HG02884 (cell line): ENCODE data around the gene VSIG10L.

ENCODE experiments used
- ATAC-seq: cut with Tn5 transposase; IDR thresholded peaks from one replicate; pipeline ENCODE4 v1.9.1; 2021; ENCODE audit warnings: mild to moderate bottlenecking, moderate library complexity; ENCODE audit not compliant: unreplicated experiment

The VSIG10L gene

DNA sequence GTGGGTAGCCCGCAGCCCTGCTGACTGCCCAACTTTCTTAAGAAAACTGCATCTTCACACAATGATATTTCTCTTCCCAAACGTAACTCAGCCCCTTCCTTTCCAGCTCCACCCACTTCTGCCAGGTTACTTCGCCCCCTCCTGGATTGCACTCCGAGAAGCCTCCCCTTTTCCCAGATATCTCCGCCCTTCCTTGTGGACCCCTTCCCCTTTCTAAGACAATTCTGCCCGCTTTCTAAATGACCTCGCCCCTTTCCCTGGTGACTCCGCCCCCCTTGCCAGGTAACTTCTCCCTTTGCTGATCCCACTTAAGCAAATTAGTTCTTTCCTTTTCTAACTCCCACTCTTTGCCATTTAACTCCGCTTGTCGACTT lies 2.6 kb downstream of the VSIG10L start:
- no peak for ATAC-seq

DNA sequence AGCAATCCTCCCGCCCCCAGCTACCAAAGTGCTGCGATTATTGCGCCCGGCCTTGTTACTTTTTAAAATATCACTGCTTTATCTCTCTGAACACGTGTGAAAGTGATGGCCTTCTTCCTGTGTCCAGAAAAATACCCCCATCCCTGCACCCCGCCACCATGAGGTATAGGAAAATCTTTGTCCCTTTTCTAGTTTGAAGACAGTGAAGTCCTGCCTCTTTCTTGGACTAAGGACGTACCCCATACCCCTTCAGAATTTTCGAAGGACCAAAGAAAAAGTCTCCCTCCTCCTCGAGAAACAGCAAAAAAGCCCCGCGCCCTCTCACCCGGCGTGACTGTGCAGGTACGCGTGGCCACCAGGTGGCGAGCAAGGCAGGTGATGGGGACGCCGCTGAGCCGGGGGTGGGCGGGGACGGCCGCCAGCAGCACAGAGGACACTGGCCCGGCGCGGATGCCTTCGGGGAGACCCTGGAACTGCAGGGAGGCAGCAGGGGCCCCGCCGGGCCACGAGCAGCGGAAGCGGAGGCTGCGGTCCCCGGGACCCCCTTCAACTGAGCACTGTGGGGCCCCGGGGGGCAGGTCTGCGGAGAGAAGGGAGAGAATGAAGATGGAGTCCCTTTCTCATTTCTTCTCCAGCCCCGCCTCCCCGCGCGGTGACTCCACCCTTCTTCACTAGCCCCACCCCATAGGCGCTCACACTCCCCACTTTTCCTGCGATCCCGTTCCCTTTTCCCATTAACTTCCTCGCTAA lies 3.2 kb downstream of the VSIG10L start:
- no peak for ATAC-seq

DNA sequence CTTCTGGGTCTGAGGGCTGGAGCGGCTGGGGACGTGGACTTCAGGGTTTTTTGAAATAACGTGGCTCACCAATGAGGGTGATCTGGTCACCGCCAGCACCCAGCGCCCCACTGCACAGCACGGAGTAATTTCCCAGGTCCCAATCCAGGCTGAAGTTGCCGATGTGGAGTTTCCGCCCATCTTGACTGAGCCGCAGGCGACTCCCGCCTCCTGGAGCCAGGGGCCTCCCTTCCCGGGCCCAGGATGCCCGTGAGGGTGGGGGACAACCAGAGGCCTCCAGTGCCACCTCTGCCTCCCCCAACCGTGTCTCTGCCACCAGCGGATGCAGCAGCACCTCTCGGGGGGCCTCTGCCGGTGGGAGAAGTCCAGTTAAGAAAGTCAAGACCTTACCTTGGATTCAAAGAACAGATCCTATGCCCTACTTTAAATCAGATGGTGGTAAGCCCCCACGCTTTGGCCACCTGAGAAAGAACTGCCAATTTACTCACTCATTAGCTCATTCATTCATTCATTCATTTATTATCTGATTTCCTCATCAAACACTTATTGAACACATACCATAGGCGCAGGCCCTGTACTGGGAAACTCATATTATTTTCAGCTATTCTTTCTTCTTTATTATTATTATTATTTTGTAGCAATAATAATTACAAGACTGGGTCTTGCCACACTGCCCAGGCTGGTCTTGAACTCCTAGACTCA lies 3.9 kb downstream of the VSIG10L start:
- ATAC-seq: no peak

DNA sequence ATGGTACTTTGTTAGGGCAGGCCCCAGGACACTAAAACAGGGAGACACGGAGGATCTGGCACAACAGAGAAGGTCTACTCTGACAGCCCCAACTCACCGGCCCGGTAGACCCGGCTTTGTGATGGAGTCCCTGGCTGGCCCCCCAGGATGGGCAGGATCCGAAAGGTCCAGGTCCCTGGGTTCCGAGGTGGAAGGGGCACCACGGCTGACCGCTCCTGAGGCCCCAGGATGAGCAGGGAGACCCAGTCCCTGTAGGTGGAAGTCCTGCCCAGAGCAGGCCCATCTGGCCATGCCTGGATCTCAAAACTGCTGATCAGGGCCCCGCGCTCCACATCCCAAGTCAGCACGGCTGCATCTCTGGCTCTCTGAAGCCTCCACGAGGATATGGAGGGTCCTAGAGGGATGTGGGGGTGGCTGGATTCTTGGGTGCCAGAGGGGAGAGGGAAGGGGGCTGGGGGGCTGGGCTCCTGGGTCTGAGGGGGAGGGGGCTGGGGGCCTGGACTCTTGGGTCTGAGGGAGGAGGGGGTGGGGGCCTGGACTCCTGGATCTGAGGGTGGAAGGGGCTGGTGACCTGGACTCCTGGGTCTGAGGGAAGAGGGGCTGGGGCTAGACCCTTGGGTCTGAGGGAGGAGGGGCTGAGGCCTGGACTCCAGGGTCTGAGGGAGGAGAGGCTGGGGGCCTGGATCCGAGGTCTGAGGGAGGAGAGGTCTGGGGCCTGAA lies 4.6 kb downstream of the VSIG10L start:
- ATAC-seq: no peak

DNA sequence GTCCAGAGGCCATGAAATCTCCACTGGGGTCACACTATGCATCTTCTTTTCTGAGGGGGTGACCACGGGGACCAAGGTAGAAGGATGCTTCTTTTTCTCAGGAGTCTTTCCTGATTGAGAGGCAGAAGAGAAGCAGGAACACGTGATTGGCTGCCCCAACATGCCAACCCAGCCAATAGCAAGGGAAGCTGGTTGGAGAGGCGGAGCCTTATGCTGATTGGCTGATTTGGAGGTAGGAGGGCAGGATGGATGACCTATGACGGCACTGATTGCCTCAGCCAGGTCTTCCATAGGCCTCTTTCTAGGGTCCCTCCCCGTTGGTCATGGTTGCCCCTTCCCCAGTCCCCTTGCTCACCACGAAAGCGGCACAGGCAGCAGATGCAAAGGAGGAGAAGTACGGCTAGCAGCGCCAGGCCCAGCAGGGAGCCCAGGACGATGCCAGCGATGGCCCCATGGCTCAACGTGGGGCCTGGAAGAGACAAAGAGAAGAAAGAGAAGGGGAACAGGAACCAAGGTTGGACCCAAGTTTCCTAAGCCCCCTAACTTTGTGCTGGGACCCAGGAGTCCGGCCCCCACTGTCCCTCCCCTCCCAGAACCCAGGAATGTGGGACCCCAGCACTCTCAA lies 8.0 kb downstream of the VSIG10L start:
- ATAC-seq: no peak

DNA sequence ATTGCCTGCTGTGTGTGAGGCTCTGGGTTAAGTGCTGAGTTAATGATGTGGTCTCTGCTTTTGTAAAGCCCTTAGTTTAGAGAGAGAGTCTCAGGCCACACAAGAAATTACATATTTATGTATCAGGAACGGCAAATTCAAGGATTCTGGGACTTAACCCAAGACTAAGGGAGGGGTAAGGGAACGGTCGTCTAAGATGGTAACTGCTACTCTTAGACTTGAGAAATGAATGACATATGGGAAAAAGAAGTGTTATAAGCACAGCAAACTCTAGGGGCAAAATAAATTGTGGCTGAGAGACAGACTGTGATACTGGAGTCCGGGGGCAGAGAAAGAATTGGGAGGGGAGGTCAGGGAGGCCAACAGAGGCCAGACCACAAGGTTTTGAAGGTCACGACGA lies 10.2 kb downstream of the VSIG10L start:
- no peak for ATAC-seq

DNA sequence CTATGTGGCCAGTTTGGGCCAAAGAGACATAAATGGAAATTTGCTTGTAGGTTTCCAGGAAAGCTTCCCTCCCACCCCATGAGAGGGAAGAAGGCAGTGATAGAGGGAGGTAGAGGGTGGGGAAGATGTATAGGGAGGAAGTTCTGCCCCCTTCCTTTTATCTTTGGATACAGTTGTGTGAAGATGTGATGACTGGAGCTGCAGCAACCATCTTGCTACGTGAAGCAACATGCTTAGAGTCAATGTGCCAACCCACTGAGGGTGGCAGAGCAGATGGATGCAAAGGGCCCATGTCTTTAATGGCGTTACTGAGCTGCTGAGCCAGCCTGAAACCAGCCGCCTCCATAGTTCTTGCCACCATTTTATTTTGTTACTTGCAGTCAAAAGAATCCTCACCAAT lies 10.7 kb downstream of the VSIG10L start:
- no peak for ATAC-seq

DNA sequence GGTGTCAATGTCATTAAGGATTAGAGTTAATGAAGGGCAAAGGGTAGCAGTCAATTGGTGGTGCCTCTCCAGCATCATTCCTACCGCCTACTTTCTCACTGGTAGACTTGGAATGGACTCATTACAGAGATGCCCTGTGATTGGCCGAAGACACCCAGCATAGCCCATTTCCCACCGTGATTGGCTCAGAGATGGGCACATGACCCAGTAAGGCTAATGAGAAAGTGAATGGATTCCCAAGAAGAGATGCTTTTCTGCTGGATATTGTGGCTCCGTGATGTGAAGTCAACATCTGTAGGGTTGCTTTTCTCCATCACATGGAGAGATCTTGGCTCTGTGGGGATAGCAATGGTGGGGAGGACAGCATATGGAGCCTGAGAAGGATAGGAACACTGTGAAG lies 11.6 kb downstream of the VSIG10L start:
- ATAC-seq: no peak

DNA sequence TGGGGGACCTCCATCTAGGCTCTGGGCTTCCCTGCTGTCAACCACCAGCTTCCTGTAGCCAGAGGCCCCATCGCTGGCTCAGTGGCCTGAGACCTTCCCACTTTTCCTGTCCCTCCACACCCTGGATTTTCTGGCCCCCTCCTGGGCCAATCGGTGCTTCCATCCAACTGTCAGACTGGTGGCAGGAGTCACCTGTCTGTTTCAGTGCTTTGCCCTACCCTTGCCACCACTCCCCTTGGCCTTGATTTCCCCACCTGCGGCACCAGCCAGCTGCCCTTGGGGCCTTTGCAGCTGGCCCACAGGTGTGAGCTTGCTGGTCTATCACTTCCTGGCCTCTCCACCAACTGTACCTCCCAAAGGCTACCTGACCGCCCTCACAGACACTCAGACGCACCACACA lies 12.5 kb downstream of the VSIG10L start:
- no peak for ATAC-seq

DNA sequence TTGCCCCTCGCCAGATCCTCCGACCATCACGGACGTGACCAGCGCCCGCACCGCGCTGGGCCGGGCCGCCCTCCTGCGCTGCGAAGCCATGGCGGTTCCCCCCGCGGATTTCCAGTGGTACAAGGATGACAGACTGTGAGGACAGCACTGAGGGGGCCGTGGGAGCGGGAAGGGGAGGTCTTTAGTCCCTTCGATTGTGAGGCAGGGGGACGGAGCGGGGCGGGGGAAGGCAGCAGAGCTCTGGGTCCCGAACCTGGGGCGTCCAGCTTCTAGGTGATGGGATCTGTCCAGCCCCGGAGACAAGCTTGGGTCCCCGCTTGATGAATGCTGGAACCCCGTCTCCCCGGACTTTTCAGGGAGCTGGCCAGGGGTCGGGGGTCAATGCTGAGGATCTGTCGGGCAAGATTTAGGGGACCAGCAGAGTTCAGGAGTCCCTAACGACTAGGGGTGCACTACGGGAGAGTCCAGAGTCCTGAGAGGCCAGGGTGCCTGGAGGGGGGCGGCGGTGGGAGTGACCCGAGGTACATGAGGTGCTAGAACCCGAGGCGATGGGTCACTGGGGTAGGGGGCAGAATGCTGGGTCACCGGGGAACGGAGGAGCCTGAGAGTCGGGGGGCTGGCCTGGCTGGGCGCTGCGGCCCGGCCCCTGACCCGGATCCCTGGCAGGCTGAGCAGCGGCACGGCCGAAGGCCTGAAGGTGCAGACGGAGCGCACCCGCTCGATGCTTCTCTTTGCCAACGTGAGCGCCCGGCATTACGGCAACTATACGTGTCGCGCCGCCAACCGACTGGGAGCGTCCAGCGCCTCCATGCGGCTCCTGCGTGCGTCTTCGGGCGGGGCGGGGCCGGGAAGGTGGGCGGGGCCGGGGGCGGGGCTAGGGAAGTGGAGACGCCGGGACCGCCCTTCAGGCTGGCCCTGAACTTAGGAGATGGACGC lies 14.6 kb downstream of the VSIG10L start:
- no peak for ATAC-seq

DNA sequence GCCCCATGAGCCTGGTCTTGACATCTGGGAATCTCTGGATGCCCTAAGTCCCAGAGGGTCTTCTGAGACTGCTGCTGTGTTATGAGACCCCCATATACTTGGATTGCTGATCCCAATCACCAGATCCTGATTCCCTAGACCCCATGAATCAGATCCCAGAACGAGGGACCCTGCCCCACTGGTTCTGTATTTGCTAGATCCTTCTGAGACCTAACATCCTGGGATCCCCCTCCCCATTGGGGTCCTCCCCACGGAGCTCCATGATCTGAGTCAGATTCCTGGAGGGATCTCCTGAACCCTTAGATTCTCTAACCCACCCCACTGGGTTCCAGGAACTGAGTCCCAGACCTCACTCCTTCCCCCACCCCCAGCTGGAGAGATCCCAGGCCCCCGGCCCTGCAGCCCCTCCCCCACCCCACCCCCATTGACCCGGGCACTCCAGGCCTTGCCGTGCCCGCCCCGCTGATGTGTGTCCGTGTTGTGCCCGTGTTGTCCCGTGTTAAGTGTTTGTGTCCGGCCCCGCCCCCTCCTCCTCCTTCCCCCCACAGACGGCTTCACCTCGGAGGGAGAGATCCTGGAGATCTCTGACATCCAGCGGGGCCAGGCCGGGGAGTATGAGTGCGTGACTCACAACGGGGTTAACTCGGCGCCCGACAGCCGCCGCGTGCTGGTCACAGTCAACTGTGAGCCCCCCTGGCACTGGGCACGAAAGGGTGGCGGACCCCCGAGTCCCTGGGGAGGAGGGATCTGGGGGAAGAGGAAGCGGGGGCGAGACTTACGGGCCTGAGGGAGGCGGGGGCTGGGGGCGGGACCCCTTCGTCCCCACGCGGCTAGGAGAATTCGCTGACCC lies 15.5 kb downstream of the VSIG10L start:
- ATAC-seq: no peak

DNA sequence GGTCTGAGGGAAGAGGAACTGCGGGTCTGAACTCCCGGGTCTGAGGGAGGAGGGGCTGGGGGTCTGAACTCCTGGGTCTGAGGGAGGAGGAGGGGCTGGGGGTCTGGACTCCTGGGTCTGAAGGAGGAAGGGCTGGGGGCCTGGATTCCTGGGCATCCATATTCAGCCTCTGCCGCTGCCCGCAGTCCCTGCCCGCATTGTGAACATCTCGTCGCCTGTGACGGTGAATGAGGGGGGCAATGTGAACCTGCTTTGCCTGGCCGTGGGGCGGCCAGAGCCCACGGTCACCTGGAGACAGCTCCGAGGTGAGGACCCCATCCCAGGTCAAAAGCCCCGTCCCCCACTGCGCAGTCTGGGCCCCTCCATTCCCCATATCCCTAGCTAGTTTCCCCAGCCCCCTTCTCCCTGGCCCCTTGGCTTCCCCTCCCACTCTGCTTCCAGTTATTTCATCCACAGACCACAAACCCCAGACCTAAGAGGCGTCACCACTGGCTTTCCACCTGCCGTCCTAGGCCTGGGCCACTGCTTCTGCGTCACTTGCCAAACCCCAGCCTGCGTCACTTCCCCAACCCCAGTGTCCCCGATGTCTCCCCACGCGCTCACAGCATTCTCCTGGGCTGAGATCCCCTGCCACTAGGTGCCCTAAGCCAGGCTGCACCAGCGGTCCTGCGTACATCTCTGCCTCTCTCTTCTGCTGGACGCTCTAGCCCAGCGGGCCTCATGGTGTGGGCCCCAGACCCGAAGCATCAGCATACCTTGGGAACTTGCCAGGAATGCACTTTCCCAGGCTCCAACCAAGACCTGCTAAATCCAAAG lies 16.6 kb downstream of the VSIG10L start:
- ATAC-seq: no peak

DNA sequence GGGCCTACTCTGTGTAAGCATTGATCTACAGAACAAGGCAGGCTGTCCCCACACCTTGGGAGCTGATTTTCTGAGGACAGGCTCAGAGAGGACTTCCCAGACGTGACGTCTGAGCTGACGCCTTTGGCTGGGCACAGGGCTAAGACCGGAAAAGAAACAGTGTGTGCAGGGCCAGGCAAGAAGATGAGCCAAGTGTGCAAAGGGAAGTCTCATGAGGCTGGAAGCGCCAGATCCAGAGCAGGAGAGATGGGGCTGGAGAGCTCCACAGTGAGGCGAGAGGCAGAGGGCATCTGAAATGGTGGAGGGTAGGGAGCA lies 17.8 kb downstream of the VSIG10L start:
- ATAC-seq: no peak

DNA sequence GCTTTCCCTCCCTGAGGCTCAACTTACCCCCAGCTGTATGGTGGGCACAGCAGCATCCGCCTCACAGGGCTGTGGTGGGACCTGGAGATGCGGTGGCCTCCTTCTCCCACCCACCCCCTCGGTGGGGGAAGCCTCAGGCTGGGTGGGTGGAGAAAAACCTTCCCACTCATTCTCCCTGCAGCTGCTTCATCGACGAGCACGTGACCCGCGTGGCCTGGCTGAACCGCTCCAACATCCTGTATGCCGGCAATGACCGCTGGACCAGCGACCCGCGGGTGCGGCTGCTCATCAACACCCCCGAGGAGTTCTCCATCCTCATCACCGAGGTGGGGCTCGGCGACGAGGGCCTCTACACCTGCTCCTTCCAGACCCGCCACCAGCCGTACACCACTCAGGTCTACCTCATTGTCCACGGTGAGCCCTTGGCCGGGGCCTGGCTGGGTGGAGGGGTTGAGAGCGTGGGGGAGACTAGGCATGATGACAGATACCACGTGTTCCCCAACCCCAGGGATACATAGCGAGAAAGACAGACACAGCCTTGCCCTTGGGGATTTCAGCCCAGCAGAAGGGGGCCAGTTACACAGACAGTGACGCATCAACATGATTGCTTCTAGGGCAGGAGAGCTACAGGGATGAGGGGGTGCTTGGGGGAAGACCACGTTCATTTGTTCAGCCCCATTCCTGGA lies 18.3 kb downstream of the VSIG10L start:
- ATAC-seq: no peak

DNA sequence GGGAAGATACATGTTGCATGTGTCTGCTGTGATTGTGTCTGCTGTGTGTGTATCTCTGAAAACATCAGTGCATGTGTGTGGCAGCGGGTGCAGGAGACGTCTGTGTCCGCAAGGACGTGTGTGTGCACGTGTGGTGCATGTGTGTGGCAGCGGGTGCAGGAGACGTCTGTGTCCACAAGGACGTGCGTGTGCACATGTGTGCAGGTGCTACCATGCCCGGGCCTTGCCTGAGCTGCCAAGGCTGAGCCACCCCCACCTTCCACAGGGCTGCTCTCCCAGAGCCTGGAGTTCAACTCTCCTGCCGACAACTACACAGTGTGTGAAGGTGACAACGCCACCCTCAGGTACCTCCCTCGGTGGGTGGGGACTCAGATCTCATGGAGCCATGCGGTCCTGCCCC lies 20.1 kb downstream of the VSIG10L start:
- ATAC-seq: no peak

DNA sequence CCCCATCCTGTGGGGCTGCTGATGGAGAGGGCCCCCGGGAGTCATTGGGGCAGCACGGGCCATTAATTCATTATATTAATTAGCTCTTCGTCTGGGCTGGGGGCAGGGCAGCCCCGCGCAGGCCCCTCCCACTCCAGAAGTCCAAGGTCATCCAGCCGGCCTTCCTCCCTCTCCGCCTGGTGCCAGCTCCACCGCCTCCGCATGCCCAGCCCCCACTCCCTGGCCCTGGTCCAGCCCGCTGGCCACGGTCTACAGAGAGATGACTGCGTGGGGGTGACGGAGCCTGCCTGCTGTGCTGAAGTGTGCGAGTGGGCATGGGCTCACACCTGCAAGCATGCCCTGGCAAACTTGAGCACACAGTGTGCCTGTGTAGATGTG lies 21.7 kb downstream of the VSIG10L start:
- ATAC-seq: no peak

DNA sequence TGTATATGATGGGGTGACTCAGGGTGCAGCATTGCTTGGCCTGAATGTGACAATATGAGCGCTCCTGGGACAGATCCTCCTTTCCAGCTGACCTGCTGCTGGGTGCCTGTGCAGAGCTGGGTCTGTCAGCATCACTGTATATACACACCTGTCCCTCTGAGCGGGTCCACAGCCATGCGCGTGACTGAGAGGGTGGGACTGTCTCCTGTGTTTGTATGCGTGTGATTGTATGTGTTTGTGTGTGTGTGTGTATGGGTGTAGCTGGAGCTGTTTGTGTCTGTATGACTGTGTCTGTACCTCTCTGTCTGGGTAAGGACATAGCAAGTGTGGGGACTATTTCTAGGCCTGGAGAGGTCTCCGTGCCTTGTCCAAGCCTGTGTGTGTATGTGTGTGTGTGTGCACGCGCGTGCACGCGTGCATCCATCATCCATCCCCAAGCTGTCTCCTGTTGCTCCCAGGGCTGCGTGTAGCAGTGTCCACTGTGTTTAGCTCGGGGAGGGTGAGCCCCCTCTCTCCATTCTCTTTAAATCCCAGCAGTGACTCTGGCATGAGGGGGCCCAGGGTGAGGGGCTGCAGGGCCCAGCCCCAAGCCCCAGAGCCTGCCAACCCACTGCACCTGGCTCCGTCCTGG lies 22.2 kb downstream of the VSIG10L start:
- ATAC-seq: no peak
